Left lobe of liver (tissue), 2 donors: ENCODE results near the gene CLHC1. TPM values are rescaled to one million over a fixed set of nuclear protein-coding genes. Genes with fewer than 3 reads are reported as not detected.
A peak's percentile ranks its signal among the peaks of the same experiment; 100 is the strongest.
"Not testable (repeated sequence)": the region's sequence is repeated elsewhere in the genome, so short reads cannot be mapped to it uniquely, and the experiment has no call there.

ENCODE experiments used
- ATAC-seq: fragments of 200-7000 bp; cut with Tn5 transposase; one replicate; pipeline ENCODE4 v1.9.1; 2020; ENCODE audit warnings: mild to moderate bottlenecking, moderate library complexity
- DNase-seq: peaks from one replicate; pipeline ENCODE4 v3.0.0-alpha.2; 2020; ENCODE audit warnings: low spot score
- total RNA-seq: library from RNA; stranded (reverse); gene quantifications from one replicate; pipeline ENCODE4 v1.2.1, GENCODE V29; 2021
- donor health status: DM: no; HTN: no; CAD: no; lungs with moderate emphysema.
- donor health status: DM: no; HTN: yes; CAD: no.

CLHC1 gene
- 3.5 TPM for total RNA-seq

GRCh38 chr2:55232084-55232862 lies at the start of gene CLHC1, which contains the start of gene RPS27A:
TSS of gene CLHC1 (minus strand) at chr2:55232293. CDS start at chr2:55222411, 9,882 bp downstream.
TSS of gene RPS27A (plus strand) at chr2:55232688. CDS start at chr2:55232825, 137 bp downstream.
- ATAC-seq (peak; percentile 94), DNase-seq (peak; percentile 93)

- not testable (repeated sequence) for ATAC-seq, DNase-seq
These were observed 48.9 kb upstream of the CLHC1 start for GRCh38 chr2:55280851-55281546.

DNA sequence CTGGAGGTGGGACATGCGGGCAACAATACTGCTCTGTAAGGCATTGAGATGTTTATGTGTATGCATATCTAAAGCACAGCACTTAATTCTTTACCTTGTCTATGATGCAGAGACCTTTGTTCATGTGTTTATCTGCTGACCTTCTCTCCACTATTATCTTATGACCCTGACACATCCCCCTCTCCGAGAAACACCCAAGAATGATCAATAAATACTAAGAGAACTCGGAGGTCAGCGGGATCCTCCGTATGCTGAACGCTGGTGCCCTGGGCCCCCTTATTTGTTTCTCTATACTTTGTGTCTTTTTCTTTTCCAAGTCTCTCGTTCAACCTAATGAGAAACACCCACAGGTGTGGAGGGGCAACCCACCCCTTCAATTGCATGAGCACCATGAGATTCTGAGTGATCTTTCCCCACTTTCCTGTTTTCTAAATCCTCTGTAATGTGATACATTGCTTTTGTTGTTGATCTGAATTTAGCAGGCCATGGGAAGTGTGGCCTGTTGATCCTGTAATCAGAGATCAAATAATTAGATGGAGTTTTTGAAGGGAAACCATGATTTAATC lies 47.8 kb upstream of the CLHC1 start:
- not testable (repeated sequence) for ATAC-seq, DNase-seq

GRCh38 chr2:55279214-55279835 lies 47.2 kb upstream of the CLHC1 start:
- ATAC-seq, DNase-seq: not testable (repeated sequence)

GRCh38 chr2:55277310-55277709 lies 45.2 kb upstream of the CLHC1 start:
- DNase-seq (no peak), ATAC-seq (peak; percentile 14)

GRCh38 chr2:55274346-55274745 lies 42.3 kb upstream of the CLHC1 start:
- not testable (repeated sequence) for DNase-seq, ATAC-seq

DNA sequence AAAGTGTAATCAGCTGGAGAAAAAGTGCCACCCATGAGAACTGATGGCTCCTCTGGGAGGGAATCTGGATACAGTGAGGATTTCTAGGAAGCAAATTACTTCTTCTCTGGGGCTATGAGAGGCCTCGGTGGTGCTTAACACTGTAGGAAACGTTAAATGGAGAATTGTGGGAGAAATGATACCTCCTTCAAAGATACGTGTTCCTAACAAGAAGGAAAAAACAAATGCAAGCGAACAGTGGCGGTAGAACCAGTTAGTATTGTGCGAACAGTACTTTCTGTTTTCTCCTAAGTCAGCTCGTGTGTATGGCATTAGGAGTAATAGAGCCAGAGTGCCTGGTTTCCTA lies 37.5 kb upstream of the CLHC1 start:
- DNase-seq, result no peak
- peak; percentile 2 for ATAC-seq

DNA sequence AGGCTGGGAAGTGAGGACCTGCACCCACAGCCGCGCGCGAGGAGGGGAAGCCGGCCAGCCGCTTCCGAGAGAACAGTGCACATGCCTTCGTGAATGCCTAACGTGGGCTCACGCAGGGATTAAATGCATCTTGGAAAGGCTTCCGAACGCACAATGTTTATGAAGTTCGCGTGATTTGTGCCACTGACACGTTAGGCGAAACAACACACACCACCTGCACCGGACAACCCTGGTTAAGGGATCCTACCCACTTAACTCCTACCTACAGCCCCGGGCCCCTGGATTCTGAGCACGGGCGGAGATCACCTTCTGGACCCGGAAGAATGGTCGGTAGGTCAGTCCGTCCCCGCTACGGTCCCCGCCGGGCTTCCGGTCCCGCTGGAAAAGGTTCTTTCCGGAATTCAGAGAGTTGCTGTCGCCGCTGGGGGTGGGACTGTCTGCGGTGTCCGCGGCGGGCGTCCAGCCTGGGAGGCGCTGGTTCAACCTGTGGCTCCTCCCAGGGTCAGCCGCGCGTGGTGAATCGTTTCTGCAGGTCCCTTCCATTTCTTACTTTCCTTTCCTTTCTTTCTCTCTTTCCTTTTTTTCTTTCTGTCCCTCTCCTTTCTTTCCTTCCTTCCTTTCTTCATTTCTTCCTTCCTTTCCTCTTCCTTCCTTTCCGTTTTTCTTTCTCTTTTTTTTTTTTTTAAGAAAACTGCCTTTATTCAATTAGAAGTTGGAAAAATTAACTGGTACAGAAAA lies 37.0 kb upstream of the CLHC1 start, which contains the start of gene MTIF2:
TSS of gene MTIF2 (minus strand) at position 325 of the 738 bp plus-strand sequence. CDS start 5,373 bp downstream, outside the sequence.
- DNase-seq (peak; percentile 97), ATAC-seq (peak; percentile 99)

DNA sequence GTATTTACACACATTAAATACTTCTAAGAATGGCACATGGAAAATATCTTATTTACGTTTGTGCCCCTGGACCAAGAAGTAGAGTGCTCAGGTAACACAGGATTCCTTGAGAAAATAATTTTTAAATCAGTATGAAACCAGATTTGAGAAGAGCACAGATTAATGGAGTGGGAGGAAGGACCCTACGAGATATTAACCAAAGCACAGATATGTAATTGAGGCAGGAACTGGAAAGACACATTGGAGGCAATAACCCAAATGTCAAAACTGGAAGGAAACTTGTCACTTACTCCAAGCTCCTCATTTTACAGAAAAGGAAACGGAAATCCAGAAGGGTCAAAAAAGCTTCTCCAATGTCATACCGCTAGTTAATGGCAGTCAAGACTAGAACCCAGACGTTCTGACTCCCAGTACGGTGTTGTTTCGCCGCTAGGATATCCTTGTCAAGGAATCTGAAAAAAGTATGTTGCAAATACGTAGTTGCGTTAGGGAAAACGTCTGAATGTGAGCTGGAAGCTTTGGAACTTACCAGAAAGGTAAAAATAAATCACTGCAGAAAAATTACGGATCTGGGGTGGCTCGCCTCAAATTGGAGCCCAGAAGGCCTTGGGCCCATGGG lies 36.3 kb upstream of the CLHC1 start:
- peak; percentile 5 for ATAC-seq
- no peak for DNase-seq

GRCh38 chr2:55259586-55259985 lies 27.5 kb upstream of the CLHC1 start:
- DNase-seq, ATAC-seq: not testable (repeated sequence)

GRCh38 chr2:55252832-55253231 lies 20.7 kb upstream of the CLHC1 start:
- DNase-seq (no peak), ATAC-seq (peak; percentile 78)

DNA sequence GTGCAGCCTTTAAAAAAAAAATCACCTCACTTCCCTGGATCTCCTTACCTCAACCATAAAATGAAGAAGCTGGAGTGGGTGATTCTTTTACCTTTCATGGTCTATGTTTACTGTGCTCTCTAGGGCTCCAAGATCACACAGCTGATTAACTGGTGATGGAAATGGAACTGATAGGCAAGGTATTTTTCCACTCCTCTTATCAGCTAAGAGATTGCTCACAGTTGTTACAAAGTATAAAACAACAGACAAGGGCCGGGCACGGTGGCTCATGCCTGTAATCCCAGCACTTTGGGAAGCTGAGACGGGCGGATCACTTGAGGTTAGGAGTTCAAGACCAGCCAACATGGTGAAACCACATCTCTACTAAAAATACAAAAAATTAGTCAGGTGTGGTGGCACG lies 14.9 kb upstream of the CLHC1 start:
- ATAC-seq, result no peak
- DNase-seq, result no peak

DNA sequence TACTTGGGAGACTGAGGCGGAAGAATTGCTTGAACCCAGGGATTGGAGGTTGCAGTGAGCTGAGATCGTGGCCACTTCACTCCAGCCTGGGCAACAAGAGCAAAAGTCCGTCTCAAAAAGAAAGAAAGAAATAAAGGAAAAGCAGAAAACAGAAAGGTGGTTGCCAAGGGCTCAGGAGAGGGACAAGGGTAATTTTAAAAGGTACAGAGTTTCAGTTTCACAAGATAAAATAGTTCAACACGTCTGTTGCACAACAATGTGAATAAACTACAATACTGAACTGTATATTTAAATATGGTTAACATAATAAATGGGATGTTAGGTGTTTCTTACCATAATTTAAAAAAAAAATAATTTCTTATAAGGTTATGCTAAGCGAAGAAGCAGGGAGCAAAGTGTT lies 13.3 kb upstream of the CLHC1 start:
- DNase-seq (no peak), ATAC-seq (peak; percentile 64)

DNA sequence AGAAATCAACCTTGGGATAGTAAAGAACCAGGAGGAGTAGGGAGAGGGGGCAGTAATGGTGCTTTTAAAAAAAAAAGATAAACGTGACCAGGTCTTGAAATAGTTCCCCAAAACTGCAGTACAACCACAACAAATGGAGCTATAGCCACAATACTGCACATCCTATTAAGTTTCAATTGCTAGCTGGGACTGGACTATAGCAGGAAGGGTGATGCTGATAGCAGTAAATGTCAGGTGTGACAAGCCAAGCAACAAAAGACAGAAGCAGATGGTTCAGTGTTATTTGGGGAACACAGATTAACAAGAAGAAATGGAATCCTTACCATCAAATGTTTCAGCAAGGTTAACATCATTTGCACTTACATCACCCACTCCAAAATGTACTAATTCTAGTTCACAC lies 10.5 kb upstream of the CLHC1 start:
- ATAC-seq, result no peak
- no peak for DNase-seq

GRCh38 chr2:55241582-55241981 lies 9.5 kb upstream of the CLHC1 start:
- DNase-seq, ATAC-seq: not testable (repeated sequence)

GRCh38 chr2:55239656-55240222 lies 7.6 kb upstream of the CLHC1 start:
- DNase-seq, result no peak
- no peak for ATAC-seq

- DNase-seq (no peak), ATAC-seq (no peak)
These were observed 5.0 kb upstream of the CLHC1 start for GRCh38 chr2:55236992-55237543.

- no peak for ATAC-seq
These were observed 3.8 kb upstream of the CLHC1 start for GRCh38 chr2:55235724-55236538.

DNA sequence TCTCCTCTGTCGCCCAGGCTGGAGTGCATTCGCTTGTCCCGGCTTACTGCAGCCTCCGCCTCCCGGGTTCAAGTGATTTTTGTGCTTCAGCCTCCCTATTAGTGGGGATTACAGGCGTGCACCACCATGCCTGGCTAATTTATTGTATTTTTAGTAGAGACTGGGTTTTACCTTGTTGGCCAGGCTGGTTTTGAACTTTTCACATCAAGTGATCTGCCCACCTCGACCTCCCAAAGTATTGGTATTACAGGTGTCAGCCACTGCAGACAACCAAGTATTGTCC lies 1.5 kb upstream of the CLHC1 start:
- ATAC-seq, result no peak
- DNase-seq, result no peak

More at GRCh38 chr2:55235724-55236538, 3.8 kb upstream of the CLHC1 start:
- no peak for DNase-seq
